Type B pancreatic cell (in vitro differentiated cells): ENCODE data around the gene MXRA7. TPM values are rescaled to one million over a fixed set of nuclear protein-coding genes. Genes with fewer than 3 reads are reported as not detected.

Experiments used
- DNase-seq: peaks from one replicate; pipeline ENCODE4 v3.0.0; 2021; ENCODE audit warnings: mixed read lengths; ENCODE audit not compliant: unreplicated experiment; ENCODE audit errors: extremely low spot score
- H3K27ac Mint-ChIP-seq: 2 replicates; pipeline ENCODE4 v1.8.0; 2021; ENCODE audit warnings: mild to moderate bottlenecking, mixed read lengths
- H3K27me3 Mint-ChIP-seq: 2 replicates; pipeline ENCODE4 v1.8.0; 2021; ENCODE audit warnings: mixed read lengths
- H3K36me3 Mint-ChIP-seq: 2 replicates; pipeline ENCODE4 v1.8.0; 2021; ENCODE audit warnings: mixed read lengths
- H3K4me1 Mint-ChIP-seq: one replicate; pipeline ENCODE4 v1.8.0; 2021; ENCODE audit warnings: mixed read lengths; ENCODE audit not compliant: unreplicated experiment
- H3K4me3 Mint-ChIP-seq: 2 replicates; pipeline ENCODE4 v1.8.0; 2021; ENCODE audit warnings: mild to moderate bottlenecking, mixed read lengths
- H3K9me3 Mint-ChIP-seq: 2 replicates; pipeline ENCODE4 v1.8.0; 2021; ENCODE audit warnings: mixed read lengths
- total RNA-seq: library from RNA; stranded (reverse); gene quantifications from 2 replicates; pipeline ENCODE4 v1.2.1, GENCODE V29; 2021; ENCODE audit warnings: low replicate concordance
- TF ChIP-seq, protein P1 (sequence below): fragments of 200-600 bp; sonication (generic); conservative IDR thresholded peaks from 2 replicates; pipeline ENCODE4 v1.5.0; 2021; ENCODE audit warnings: antibody characterized with exemption, mild to moderate bottlenecking

The MXRA7 gene
- total RNA-seq, 1 donor from 2014 or later, result 75.0 TPM

DNA sequence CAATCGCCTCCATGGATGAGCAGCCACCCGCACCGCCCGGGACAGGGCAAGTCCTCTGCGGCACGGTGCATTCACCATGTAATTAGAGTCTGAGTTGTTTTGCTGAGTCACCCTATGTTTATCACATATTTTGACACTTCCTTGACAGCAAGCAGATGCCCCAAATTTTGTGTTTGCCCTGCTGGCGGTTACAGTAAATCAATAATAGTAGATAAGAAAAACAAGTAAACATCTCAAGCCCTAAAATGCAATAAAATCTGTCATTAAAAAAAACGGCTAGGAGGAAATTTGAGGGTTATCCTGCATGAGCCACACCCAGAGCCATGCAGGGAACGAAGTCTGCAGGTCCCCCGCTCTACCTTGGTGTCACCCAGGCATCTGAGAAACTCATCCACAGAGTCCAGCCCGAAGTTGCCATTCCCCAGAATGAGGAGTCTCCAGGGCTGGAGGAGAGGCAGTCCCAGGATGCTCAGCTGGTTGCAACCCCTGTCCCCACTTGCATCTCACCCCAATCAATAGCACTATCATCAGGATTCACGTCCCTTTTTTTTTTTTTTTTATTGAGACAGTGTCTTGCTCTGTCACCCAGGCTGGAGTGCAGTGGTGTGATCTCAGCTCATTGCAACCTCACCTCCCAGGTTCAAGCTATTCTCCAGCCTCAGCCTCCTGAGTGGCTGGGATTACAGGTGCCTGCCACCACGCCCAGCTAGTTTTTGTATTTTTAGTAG is 50.7 kb downstream of the MXRA7 start:
- TF ChIP-seq, protein P1, sequence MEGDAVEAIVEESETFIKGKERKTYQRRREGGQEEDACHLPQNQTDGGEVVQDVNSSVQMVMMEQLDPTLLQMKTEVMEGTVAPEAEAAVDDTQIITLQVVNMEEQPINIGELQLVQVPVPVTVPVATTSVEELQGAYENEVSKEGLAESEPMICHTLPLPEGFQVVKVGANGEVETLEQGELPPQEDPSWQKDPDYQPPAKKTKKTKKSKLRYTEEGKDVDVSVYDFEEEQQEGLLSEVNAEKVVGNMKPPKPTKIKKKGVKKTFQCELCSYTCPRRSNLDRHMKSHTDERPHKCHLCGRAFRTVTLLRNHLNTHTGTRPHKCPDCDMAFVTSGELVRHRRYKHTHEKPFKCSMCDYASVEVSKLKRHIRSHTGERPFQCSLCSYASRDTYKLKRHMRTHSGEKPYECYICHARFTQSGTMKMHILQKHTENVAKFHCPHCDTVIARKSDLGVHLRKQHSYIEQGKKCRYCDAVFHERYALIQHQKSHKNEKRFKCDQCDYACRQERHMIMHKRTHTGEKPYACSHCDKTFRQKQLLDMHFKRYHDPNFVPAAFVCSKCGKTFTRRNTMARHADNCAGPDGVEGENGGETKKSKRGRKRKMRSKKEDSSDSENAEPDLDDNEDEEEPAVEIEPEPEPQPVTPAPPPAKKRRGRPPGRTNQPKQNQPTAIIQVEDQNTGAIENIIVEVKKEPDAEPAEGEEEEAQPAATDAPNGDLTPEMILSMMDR, result no peak
- H3K9me3 Mint-ChIP-seq, result no peaks in the 10 kb centered on the region
- peak overlapping the region; percentile 33 for H3K4me3 Mint-ChIP-seq
- DNase-seq, result no peak
- H3K27ac Mint-ChIP-seq, result peak overlapping the region; percentile 81
- H3K27me3 Mint-ChIP-seq, result no peaks in the 10 kb centered on the region
- H3K36me3 Mint-ChIP-seq, result no peaks in the 10 kb centered on the region
- peaks cover 29% of the 10 kb centered on the region for H3K4me1 Mint-ChIP-seq

- TF ChIP-seq, protein P1, result no peak
- no peak for DNase-seq
- no peak overlapping the region for H3K4me3 Mint-ChIP-seq
- peaks cover 28% of the 10 kb centered on the region for H3K4me1 Mint-ChIP-seq
- H3K9me3 Mint-ChIP-seq, result no peaks in the 10 kb centered on the region
- peak overlapping the region; percentile 34 for H3K27ac Mint-ChIP-seq
- H3K36me3 Mint-ChIP-seq, result no peaks in the 10 kb centered on the region
- no peaks in the 10 kb centered on the region for H3K27me3 Mint-ChIP-seq
Observed at GRCh38 chr17:76658242-76658662, 52.5 kb downstream of the MXRA7 start.

DNA sequence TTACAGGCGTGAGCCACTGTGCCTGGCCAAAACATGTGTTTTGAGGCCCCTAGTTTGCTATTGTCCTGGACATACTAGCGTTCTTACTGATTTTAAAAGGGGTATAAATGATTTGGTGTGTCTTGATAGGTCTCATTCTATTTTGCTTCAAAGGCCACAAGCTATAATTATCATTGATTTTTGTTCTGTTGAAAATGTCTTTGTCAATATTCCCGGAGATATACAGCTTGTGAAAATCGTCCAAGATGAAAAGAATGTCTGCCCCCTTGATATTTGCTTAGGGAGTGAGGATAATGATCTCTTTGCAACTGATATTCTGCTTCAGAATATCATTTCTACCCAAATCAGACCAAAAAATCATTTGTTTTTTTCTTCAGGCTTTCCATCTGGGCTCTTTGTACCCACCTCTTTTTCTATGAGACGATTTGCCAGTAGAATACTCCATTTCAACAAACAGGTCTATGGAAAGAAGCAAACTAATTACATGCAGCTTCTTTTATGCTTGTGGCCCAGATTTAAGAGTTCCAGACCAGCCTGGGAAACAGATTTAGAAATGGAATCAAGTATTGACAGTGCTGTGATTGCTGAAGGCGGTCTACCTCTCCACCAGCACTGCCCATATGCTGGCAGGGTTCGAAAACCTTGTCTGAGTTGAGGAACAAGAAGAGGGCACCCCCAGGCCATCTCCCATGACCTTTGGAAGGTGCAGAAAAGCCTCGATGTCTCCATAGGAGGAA is 53.1 kb downstream of the MXRA7 start:
- no peak for DNase-seq
- Mint-ChIP-seq H3K4me3 (no peak overlapping the region), H3K27ac (no peak overlapping the region), H3K9me3 (no peaks in the 10 kb centered on the region), H3K4me1 (peaks cover 28% of the 10 kb centered on the region), H3K27me3 (no peaks in the 10 kb centered on the region), H3K36me3 (no peaks in the 10 kb centered on the region)
- TF ChIP-seq, protein P1, result no peak

DNA sequence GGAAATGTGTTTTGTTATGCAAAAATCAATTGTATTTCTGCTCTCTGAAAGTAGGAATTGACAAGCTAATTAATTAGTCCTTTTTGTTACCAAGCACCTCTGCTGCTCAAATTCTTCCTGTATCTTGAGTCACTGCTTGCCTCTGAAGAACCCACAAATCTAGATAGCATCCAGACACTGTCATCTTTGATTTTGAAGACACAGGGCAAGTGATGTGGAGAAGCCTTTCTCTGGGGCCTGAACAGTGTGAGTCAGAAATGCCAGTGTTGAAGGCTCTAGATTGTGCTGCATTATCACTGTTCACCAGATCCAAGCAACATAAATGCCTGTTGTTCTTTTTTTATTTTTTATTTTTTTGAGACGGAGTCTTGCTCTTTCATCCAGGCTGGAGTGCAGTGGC is 56.4 kb downstream of the MXRA7 start:
- Mint-ChIP-seq H3K4me3 (no peak overlapping the region), H3K9me3 (no peaks in the 10 kb centered on the region), H3K27ac (no peak overlapping the region), H3K36me3 (no peaks in the 10 kb centered on the region), H3K27me3 (no peaks in the 10 kb centered on the region), H3K4me1 (peaks cover 14% of the 10 kb centered on the region)
- no peak for DNase-seq
- TF ChIP-seq, protein P1, result no peak

GRCh38 chr17:76650504-76650903 is 60.3 kb downstream of the MXRA7 start:
- Mint-ChIP-seq H3K4me1 (no peaks in the 10 kb centered on the region), H3K36me3 (no peaks in the 10 kb centered on the region), H3K27ac (no peak overlapping the region), H3K4me3 (no peak overlapping the region), H3K27me3 (no peaks in the 10 kb centered on the region), H3K9me3 (peaks cover 7% of the 10 kb centered on the region)
- TF ChIP-seq, protein P1, result no peak
- DNase-seq, result no peak
